Parathyroid adenoma (tissue), 2 donors: ENCODE data around the gene IFT88.

Experiments
- H2AFZ ChIP-seq: fragments of 300-600 bp; sonication (generic); one replicate; pipeline ENCODE4 v1.7.0; 2017; ENCODE audit warnings: antibody characterized with exemption, mild to moderate bottlenecking
- H3K27ac ChIP-seq: fragments of 300-600 bp; sonication (generic); one replicate; pipeline ENCODE4 v1.7.0; 2017
- H3K27me3 ChIP-seq: fragments of 300-600 bp; sonication (generic); one replicate; pipeline ENCODE4 v1.7.0; 2017; ENCODE audit warnings: low read length; ENCODE audit not compliant: control insufficient read depth, insufficient read depth
- H3K36me3 ChIP-seq: fragments of 300-600 bp; sonication (generic); one replicate; pipeline ENCODE4 v1.7.0; 2017; ENCODE audit warnings: low read length; ENCODE audit not compliant: control insufficient read depth, insufficient read depth
- H3K4me1 ChIP-seq: fragments of 300-600 bp; sonication (generic); one replicate; pipeline ENCODE4 v1.7.0; 2017; ENCODE audit warnings: control low read depth
- H3K4me2 ChIP-seq: fragments of 300-600 bp; sonication (generic); one replicate; pipeline ENCODE4 v1.7.0; 2017; ENCODE audit warnings: low read length
- H3K4me3 ChIP-seq: fragments of 300-600 bp; sonication (generic); one replicate; pipeline ENCODE4 v1.7.0; 2017; ENCODE audit warnings: low read depth, low read length
- H3K79me2 ChIP-seq: fragments of 300-600 bp; sonication (generic); one replicate; pipeline ENCODE4 v1.7.0; 2017; ENCODE audit warnings: control low read depth
- H3K9ac ChIP-seq: fragments of 300-600 bp; sonication (generic); one replicate; pipeline ENCODE4 v1.7.0; 2017; ENCODE audit warnings: mild to moderate bottlenecking
- H3K9me3 ChIP-seq: fragments of 300-600 bp; sonication (generic); one replicate; pipeline ENCODE4 v1.7.0; 2017; ENCODE audit warnings: low read length; ENCODE audit not compliant: control insufficient read depth
- CTCF ChIP-seq: fragments of 300-600 bp; sonication (generic); IDR thresholded peaks from one replicate; pipeline ENCODE4 v1.7.0; 2017; ENCODE audit warnings: antibody characterized with exemption, mild to moderate bottlenecking
- donor health status: primary hyperparathyroidism.

IFT88 gene

GRCh38 chr13:20684546-20684945 lies 117.6 kb downstream of the IFT88 start:
- no peaks in the 10 kb centered on the region for H3K27me3 ChIP-seq
- no peak overlapping the region for H2AFZ ChIP-seq
- H3K4me1 ChIP-seq, result no peaks in the 10 kb centered on the region
- H3K4me3 ChIP-seq, result no peak overlapping the region
- no peaks in the 10 kb centered on the region for H3K9me3 ChIP-seq
- H3K27ac ChIP-seq, result no peak overlapping the region
- H3K4me2 ChIP-seq, result no peak overlapping the region
- TF ChIP-seq CTCF, result no peak
- H3K9ac ChIP-seq, result no peak overlapping the region
- no peaks in the 10 kb centered on the region for H3K36me3 ChIP-seq
- no peaks in the 10 kb centered on the region for H3K79me2 ChIP-seq

GRCh38 chr13:20685092-20685491 lies 118.1 kb downstream of the IFT88 start:
- H3K4me1 ChIP-seq, result no peaks in the 10 kb centered on the region
- no peak for TF ChIP-seq CTCF
- H3K9ac ChIP-seq, result no peak overlapping the region
- no peak overlapping the region for H2AFZ ChIP-seq
- H3K4me3 ChIP-seq, result no peak overlapping the region
- no peaks in the 10 kb centered on the region for H3K79me2 ChIP-seq
- no peaks in the 10 kb centered on the region for H3K27me3 ChIP-seq
- no peak overlapping the region for H3K4me2 ChIP-seq
- H3K9me3 ChIP-seq, result no peaks in the 10 kb centered on the region
- H3K27ac ChIP-seq, result no peak overlapping the region
- no peaks in the 10 kb centered on the region for H3K36me3 ChIP-seq

GRCh38 chr13:20686167-20686566 lies 119.2 kb downstream of the IFT88 start:
- Histone ChIP-seq H3K27ac (no peak overlapping the region), H3K9me3 (no peaks in the 10 kb centered on the region), H3K4me2 (no peak overlapping the region), H3K79me2 (no peaks in the 10 kb centered on the region), H3K4me3 (no peak overlapping the region), H2AFZ (no peak overlapping the region), H3K9ac (no peak overlapping the region), H3K4me1 (no peaks in the 10 kb centered on the region), H3K27me3 (no peaks in the 10 kb centered on the region), H3K36me3 (no peaks in the 10 kb centered on the region)
- TF ChIP-seq CTCF, result no peak

GRCh38 chr13:20686863-20687579 lies 120.1 kb downstream of the IFT88 start:
- no peaks in the 10 kb centered on the region for H3K9me3 ChIP-seq
- no peak overlapping the region for H3K4me2 ChIP-seq
- no peak overlapping the region for H3K27ac ChIP-seq
- no peaks in the 10 kb centered on the region for H3K36me3 ChIP-seq
- TF ChIP-seq CTCF, result no peak
- no peak overlapping the region for H3K9ac ChIP-seq
- no peaks in the 10 kb centered on the region for H3K79me2 ChIP-seq
- no peak overlapping the region for H3K4me3 ChIP-seq
- no peak overlapping the region for H2AFZ ChIP-seq
- H3K4me1 ChIP-seq, result no peaks in the 10 kb centered on the region
- H3K27me3 ChIP-seq, result no peaks in the 10 kb centered on the region

GRCh38 chr13:20689291-20689690 lies 122.3 kb downstream of the IFT88 start:
- no peaks in the 10 kb centered on the region for H3K79me2 ChIP-seq
- H3K27me3 ChIP-seq, result no peaks in the 10 kb centered on the region
- H3K4me3 ChIP-seq, result no peak overlapping the region
- no peaks in the 10 kb centered on the region for H3K9me3 ChIP-seq
- no peaks in the 10 kb centered on the region for H3K36me3 ChIP-seq
- H3K4me2 ChIP-seq, result no peak overlapping the region
- no peaks in the 10 kb centered on the region for H3K4me1 ChIP-seq
- H3K27ac ChIP-seq, result no peak overlapping the region
- TF ChIP-seq CTCF, result no peak
- H2AFZ ChIP-seq, result no peak overlapping the region
- H3K9ac ChIP-seq, result no peak overlapping the region
